ENCODE data around the gene MEG3.

The MEG3 gene

GRCh38 chr14:100873096-100873482, 47.2 kb downstream of the MEG3 start:
- no peaks in the 10 kb centered on the region for H3K36me3 ChIP-seq (ENCODE audit: control insufficient read depth, insufficient read depth, low read length)
- H3K79me2 ChIP-seq: no peaks in the 10 kb centered on the region
- no peak overlapping the region for H3K9ac ChIP-seq
- H3K4me1 ChIP-seq: no peaks in the 10 kb centered on the region
- H3K4me3 ChIP-seq (ENCODE audit: low read depth, low read length): no peak overlapping the region
- no peaks in the 10 kb centered on the region for H3K9me3 ChIP-seq (ENCODE audit: control insufficient read depth, low read length)
- no peak overlapping the region for H2AFZ ChIP-seq
- H3K27ac ChIP-seq: no peak overlapping the region
- no peak for TF ChIP-seq CTCF (IDR thresholded peaks at IDR 0.05)
- no peaks in the 10 kb centered on the region for H3K27me3 ChIP-seq (ENCODE audit: control insufficient read depth, insufficient read depth, low read length)
- no peak overlapping the region for H3K4me2 ChIP-seq (ENCODE audit: low read length)

- no peaks in the 10 kb centered on the region for H3K4me1 ChIP-seq
- no peaks in the 10 kb centered on the region for H3K9me3 ChIP-seq (ENCODE audit: control insufficient read depth, low read length)
- H2AFZ ChIP-seq: no peak overlapping the region
- no peaks in the 10 kb centered on the region for H3K79me2 ChIP-seq
- H3K4me3 ChIP-seq (ENCODE audit: low read depth, low read length): no peak overlapping the region
- no peaks in the 10 kb centered on the region for H3K27me3 ChIP-seq (ENCODE audit: control insufficient read depth, insufficient read depth, low read length)
- TF ChIP-seq CTCF (IDR thresholded peaks at IDR 0.05): no peak
- no peak overlapping the region for H3K4me2 ChIP-seq (ENCODE audit: low read length)
- no peak overlapping the region for H3K9ac ChIP-seq
- no peaks in the 10 kb centered on the region for H3K36me3 ChIP-seq (ENCODE audit: control insufficient read depth, insufficient read depth, low read length)
- no peak overlapping the region for H3K27ac ChIP-seq
Measured at GRCh38 chr14:100874051-100874410, 48.1 kb downstream of the MEG3 start.

GRCh38 chr14:100874411-100875091, 48.6 kb downstream of the MEG3 start:
- no peaks in the 10 kb centered on the region for H3K79me2 ChIP-seq
- no peak overlapping the region for H3K4me3 ChIP-seq (ENCODE audit: low read depth, low read length)
- no peak overlapping the region for H3K9ac ChIP-seq
- no peak overlapping the region for H3K4me2 ChIP-seq (ENCODE audit: low read length)
- no peaks in the 10 kb centered on the region for H3K9me3 ChIP-seq (ENCODE audit: control insufficient read depth, low read length)
- no peaks in the 10 kb centered on the region for H3K4me1 ChIP-seq
- H2AFZ ChIP-seq: no peak overlapping the region
- no peaks in the 10 kb centered on the region for H3K27me3 ChIP-seq (ENCODE audit: control insufficient read depth, insufficient read depth, low read length)
- no peaks in the 10 kb centered on the region for H3K36me3 ChIP-seq (ENCODE audit: control insufficient read depth, insufficient read depth, low read length)
- TF ChIP-seq CTCF (IDR thresholded peaks at IDR 0.05): no peak
- H3K27ac ChIP-seq: no peak overlapping the region

GRCh38 chr14:100875126-100875525, 49.2 kb downstream of the MEG3 start:
- no peaks in the 10 kb centered on the region for H3K36me3 ChIP-seq (ENCODE audit: control insufficient read depth, insufficient read depth, low read length)

More at GRCh38 chr14:100875126-100875525, 49.2 kb downstream of the MEG3 start:
- Histone ChIP-seq H3K27me3 (ENCODE audit: control insufficient read depth, insufficient read depth, low read length) (no peaks in the 10 kb centered on the region), H3K9ac (no peak overlapping the region), H3K4me2 (ENCODE audit: low read length) (no peak overlapping the region), H3K4me3 (ENCODE audit: low read depth, low read length) (no peak overlapping the region), H3K4me1 (no peaks in the 10 kb centered on the region), H2AFZ (no peak overlapping the region), H3K79me2 (no peaks in the 10 kb centered on the region), H3K9me3 (ENCODE audit: control insufficient read depth, low read length) (no peaks in the 10 kb centered on the region), H3K27ac (no peak overlapping the region)
- no peak for TF ChIP-seq CTCF (IDR thresholded peaks at IDR 0.05)
